Activated gamma-delta T cell treated with Interleukin-2 at 50 U/mL for 16 hours (primary cell): ENCODE measurements around the gene UBAC2.
"Not testable (repeated sequence)": the region's sequence is repeated elsewhere in the genome, so short reads cannot be mapped to it uniquely, and the experiment has no call there.

Experiments used
- DNase-seq: peaks from one replicate; pipeline ENCODE4 v3.0.0-alpha.2; 2020

Gene UBAC2

GRCh38 chr13:99383946-99384345 is 183.3 kb downstream of the UBAC2 start:
- DNase-seq, result no peak

GRCh38 chr13:99384468-99384867 is 183.8 kb downstream of the UBAC2 start:
- DNase-seq, result no peak

- DNase-seq, result no peak
Observed at GRCh38 chr13:99385161-99385560, 184.5 kb downstream of the UBAC2 start.

- DNase-seq, result no peak
Observed at GRCh38 chr13:99385940-99386339, 185.3 kb downstream of the UBAC2 start.

GRCh38 chr13:99386495-99386894 is 185.8 kb downstream of the UBAC2 start:
- no peak for DNase-seq

GRCh38 chr13:99386911-99387788 is 186.5 kb downstream of the UBAC2 start:
- DNase-seq, result peak; percentile 84

DNA sequence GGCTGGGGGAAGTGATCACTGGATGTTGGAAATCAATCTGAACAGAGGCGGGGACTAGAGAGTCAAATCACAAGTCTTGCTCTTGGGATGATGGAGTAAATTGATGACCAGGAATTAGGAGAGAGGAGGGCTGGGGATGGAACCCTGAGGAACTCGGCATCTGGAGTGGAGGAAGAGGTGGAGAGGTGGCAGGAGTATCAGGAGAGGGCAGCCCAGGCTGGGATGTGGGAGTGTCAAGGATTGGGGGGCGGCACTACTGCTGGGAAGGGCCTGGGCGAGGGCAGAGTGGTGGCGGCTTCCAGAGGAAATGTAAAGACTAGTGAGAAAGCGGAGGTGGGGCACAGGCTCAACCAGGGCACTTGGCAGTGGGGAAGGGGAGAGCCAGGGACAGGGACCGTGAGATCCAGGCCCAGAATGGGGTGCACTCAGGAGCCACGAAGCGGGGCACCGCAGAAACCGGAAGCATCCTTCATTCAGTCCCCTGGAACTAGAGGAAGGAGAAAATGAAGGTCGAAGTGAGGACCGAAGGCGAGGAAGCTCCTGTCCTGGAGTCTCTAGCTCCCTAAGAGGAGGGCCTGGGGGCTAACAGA is 187.8 kb downstream of the UBAC2 start:
- DNase-seq, result no peak

- DNase-seq, result not testable (repeated sequence)
Observed at GRCh38 chr13:99389094-99389493, 188.4 kb downstream of the UBAC2 start.

DNA sequence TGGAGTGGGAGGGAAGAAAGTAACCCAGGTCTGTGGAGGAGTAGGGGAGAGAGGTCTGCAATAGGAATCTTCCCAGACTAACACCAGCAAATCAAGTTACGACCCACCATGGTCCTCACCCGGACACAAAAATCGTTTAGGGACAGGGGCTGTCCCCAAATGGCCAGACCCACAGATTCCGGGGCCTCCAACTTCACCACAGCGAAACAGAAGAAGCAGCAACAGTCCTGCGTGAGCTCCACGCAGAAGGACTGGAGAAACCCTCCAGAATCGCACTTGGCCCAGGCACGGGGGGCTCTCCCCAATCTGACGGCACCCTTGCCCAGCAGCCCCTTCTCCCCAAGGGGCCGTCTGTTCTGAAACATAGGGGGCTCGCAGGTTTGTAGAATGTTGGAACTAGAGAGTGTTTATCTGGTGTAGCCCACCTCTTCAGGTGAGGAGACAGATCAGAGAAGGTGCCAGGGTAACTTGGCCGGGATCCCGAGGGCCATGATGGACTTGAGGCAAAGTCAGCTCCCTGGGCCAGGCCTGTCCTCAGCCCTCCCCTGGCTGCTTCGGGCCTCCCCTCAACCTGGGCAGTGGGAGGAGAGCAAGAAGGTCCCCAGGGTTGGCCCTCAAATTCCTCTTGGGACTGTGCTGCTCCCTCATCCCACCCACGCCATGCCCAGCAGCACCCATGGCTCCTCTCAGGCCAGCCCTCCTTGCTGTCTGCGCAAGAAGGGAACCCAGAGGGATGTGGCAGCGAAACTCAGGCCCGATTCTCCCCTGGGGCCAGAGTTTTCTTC is 189.1 kb downstream of the UBAC2 start:
- DNase-seq, result no peak

GRCh38 chr13:99390601-99391000 is 189.9 kb downstream of the UBAC2 start:
- DNase-seq, result no peak

- no peak for DNase-seq
Observed at GRCh38 chr13:99391781-99392469, 191.3 kb downstream of the UBAC2 start.

- DNase-seq, result no peak
Observed at GRCh38 chr13:99392470-99393135, 191.9 kb downstream of the UBAC2 start.

- not testable (repeated sequence) for DNase-seq
Observed at GRCh38 chr13:99393391-99393790, 192.7 kb downstream of the UBAC2 start.

GRCh38 chr13:99393791-99394735 is 193.4 kb downstream of the UBAC2 start:
- no peak for DNase-seq

DNA sequence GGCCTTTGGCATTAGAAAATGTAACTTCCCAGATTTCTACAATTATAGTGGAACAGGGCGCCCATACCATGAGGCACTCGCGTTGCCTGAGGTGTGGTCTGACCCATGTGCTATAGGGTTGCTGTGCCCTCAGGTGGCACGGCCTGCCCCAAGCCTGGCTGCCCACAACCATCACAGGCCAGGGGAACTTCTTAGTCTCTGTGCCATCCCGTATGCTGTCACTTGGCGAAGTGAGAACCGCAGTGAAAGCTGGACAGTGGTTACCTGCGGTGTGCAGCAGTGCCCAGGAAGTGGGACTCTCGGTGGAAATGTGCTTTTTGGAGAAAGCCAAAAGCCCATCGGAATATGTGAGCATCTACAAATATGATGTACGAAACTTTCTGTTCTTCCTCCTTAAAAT is 194.8 kb downstream of the UBAC2 start:
- no peak for DNase-seq

DNA sequence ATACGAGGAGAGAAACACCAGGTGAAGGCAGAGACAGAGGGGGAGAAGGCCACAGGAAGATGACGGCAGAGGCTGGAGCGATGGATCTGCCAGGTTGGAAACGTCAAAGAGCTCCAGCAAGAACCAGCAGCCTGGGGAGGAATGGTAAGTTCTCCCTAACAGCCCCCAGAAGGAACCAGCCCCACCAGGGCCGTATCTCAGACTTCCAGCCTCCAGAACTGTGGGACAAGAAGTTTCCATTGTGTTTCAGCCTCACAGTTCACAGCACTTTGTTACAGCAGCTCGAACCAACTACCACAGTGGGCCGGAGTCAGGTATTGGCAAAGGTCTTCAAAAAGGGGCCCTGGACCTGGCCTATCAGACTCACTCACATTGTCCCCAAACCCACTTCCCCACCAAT is 195.8 kb downstream of the UBAC2 start:
- no peak for DNase-seq

- no peak for DNase-seq
Observed at GRCh38 chr13:99398071-99398470, 197.4 kb downstream of the UBAC2 start.

- no peak for DNase-seq
Observed at GRCh38 chr13:99398916-99399622, 198.4 kb downstream of the UBAC2 start.

- no peak for DNase-seq
Observed at GRCh38 chr13:99399623-99399974, 198.9 kb downstream of the UBAC2 start.

- DNase-seq, result no peak
Observed at GRCh38 chr13:99403458-99403971, 202.9 kb downstream of the UBAC2 start.
